HG02884 (cell line): Measurements from ENCODE around the gene CCL2.

Experiments
- ATAC-seq: cut with Tn5 transposase; IDR thresholded peaks from one replicate; pipeline ENCODE4 v1.9.1; 2021; ENCODE audit warnings: mild to moderate bottlenecking, moderate library complexity; ENCODE audit not compliant: unreplicated experiment

Gene CCL2

GRCh38 chr17:34261568-34262337 lies 6.7 kb downstream of the CCL2 start:
- no peak for ATAC-seq

- ATAC-seq, result no peak
Measured at GRCh38 chr17:34265711-34266110, 10.6 kb downstream of the CCL2 start.

GRCh38 chr17:34269969-34270368 lies 14.9 kb downstream of the CCL2 start, which contains the start of gene CCL7:
CCL7 (plus strand) TSS chr17:34270221; CDS start chr17:34270291, 70 bp downstream.
- no peak for ATAC-seq

- no peak for ATAC-seq
Measured at GRCh38 chr17:34275881-34276280, 20.8 kb downstream of the CCL2 start.

- no peak for ATAC-seq
Measured at GRCh38 chr17:34276826-34277225, 21.7 kb downstream of the CCL2 start.

GRCh38 chr17:34283571-34283970 lies 28.5 kb downstream of the CCL2 start:
- no peak for ATAC-seq

- ATAC-seq, result no peak
Measured at GRCh38 chr17:34285286-34285792, 30.3 kb downstream of the CCL2 start, which contains the start of gene CCL11. CCL11 (plus strand) TSS chr17:34285742; CDS start chr17:34285809, 67 bp downstream.

- ATAC-seq, result no peak
Measured at GRCh38 chr17:34287875-34288274, 32.8 kb downstream of the CCL2 start.

- ATAC-seq, result no peak
Measured at GRCh38 chr17:34290586-34290985, 35.5 kb downstream of the CCL2 start.

GRCh38 chr17:34291721-34292348 lies 36.8 kb downstream of the CCL2 start:
- no peak for ATAC-seq

GRCh38 chr17:34299027-34299426 lies 43.9 kb downstream of the CCL2 start:
- no peak for ATAC-seq

- ATAC-seq, result no peak
Measured at GRCh38 chr17:34299956-34300577, 45.0 kb downstream of the CCL2 start.

- ATAC-seq, result no peak
Measured at GRCh38 chr17:34300652-34301370, 45.7 kb downstream of the CCL2 start.

GRCh38 chr17:34301986-34302385 lies 46.9 kb downstream of the CCL2 start:
- no peak for ATAC-seq

- ATAC-seq, result no peak
Measured at GRCh38 chr17:34302636-34303035, 47.6 kb downstream of the CCL2 start.

GRCh38 chr17:34303606-34304005 lies 48.5 kb downstream of the CCL2 start:
- ATAC-seq, result no peak

GRCh38 chr17:34305061-34305460 lies 50.0 kb downstream of the CCL2 start:
- no peak for ATAC-seq

- ATAC-seq, result no peak
Measured at GRCh38 chr17:34305606-34306005, 50.5 kb downstream of the CCL2 start.

- ATAC-seq, result no peak
Measured at GRCh38 chr17:34306466-34306865, 51.4 kb downstream of the CCL2 start.
